NCI-H69 (cell line): ENCODE measurements around the gene C12orf60.

ENCODE experiments used
- DNase-seq: peaks from one replicate; lab custom pipeline; 2025; lab: John Stamatoyannopoulos, UW

Gene C12orf60

DNA sequence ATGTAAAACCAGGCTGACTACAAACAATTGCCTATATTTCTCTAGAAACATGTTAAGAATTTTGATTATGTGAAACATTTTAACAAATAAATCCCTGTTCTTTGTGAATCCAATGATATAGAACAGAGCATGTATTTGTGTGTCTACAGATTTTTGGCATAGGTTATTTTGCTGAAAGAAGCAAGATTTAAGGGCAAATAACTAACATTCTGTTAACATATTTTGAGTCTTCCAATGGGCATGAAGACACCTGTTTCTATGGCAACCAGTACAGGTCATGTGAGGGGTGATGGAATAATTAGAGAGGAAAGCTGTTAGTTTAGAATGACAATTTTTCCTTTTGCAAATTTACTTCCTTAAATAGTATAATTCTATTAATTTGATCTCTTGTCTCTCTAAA, 31.0 kb downstream of the C12orf60 start:
- no peak for DNase-seq

DNA sequence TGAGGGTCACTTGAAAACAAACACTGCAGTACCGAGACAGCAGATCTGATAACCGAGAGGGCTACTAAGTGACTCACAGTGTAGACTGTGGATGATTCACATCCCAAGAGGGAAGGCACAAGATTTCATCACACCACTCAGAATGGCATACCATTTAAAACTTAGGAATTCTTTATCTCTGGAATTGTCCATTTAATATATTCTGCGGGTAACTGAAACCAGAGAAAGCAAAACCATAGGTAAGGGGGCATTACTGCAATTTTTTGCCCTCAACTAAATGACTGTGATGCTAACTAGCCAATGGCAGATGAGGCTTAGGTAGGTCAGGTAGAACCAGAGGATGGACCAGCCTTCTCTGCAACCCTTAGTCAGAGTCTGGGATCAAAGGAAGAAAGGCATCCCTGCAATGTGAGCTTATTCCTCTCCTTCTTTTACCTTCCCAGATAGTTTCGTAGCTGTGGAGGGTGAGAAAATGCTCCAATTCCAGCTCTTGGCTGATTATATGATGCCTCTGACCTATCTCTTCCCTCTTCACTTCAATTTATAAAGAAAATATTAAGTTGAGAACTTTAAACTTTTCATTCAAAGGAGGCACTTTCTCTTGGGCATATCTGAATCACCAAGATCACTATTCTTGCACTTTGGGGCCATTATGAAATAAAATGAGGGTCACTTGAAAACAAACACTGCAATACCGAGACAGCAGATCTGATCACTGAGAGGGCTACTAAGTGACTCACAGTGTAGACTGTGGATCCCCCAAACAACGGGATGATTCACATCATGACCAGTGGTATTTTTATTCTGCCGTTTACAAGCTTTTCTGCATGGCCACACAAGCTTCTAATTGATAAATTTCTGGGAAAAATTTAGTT, 33.1 kb downstream of the C12orf60 start:
- no peak for DNase-seq

DNA sequence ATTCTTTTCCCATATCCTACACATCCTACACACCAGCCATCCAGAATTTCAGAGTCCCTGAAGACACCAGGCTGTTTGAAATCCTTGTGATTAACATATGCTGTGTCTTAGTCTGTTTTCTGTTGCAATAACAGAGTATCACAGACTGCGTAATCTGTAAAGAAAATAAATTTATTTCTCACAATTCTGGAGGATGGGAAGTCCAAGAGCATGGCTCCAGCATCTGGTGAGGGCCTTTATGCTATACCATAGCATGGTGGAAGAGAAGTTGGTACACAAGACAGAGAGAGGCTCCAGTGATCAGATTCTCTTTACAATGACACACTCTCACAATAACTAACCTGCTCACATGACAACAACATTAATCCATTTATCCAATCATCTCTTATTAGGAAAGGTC, 35.8 kb downstream of the C12orf60 start:
- no peak for DNase-seq

DNA sequence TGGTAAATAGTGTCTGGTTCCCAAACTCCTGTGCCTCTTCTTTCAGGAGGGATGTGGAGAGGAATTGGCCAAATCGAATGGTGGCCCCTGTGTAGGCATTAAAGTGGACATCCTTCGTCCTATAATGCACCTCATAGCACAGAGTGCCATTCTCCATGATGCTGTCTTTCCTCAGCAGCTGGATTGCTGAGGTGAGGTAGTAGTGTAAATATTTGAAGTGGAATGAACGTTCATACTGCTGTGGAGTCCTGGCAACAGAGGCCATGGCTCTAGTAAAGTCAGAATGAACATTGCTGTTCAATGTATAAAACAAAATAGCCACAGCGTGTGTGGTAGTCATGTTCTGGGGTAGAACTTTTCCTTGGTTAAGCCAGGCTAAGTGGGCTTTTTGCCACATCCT, 37.1 kb downstream of the C12orf60 start:
- peak; percentile 0 for DNase-seq

GRCh38 chr12:14841761-14842160, 38.3 kb downstream of the C12orf60 start:
- DNase-seq: no peak

DNA sequence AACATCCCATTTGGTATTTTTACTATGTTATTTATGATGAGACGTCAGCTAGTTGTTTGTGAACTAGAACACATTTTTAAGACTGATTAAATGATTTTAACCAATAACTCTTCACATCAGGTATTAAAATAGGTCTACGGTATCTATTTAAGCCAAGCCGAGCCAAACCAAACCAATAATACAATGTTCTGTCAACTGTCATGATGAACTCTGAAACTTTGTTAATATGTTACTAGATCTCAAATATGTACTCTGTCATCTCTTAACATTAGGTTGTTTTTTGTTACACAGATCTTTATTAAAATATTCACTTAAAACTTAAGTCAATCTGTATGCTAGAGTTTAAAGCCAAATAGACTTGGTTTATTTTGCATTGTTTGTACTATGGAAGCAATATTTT, 38.8 kb downstream of the C12orf60 start:
- DNase-seq: no peak

GRCh38 chr12:14843425-14843887, 40.0 kb downstream of the C12orf60 start, which contains the start of gene ART4:
ART4 (minus strand) TSS chr12:14843526; CDS start chr12:14843113, 413 bp downstream.
- no peak for DNase-seq

DNA sequence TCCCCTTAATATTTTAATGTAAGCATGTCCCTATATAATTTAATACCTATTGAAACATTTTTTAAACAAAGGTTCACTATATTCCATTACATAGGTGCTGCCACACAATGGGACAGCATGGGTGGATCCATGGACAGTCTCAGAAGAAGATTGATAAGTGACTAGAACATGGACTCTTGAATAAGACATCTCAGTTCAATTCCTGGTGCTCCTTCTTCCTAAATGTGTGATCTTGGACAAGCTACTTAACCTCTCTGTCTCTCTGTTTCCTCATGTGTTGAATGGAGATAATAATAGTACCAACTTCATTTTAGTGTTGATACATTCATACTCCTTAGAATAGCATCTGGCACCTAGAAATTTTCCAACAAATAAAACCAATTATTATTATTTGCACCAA, 40.9 kb downstream of the C12orf60 start:
- DNase-seq: no peak

GRCh38 chr12:14845350-14845750, 41.9 kb downstream of the C12orf60 start:
- peak; percentile 55 for DNase-seq

DNA sequence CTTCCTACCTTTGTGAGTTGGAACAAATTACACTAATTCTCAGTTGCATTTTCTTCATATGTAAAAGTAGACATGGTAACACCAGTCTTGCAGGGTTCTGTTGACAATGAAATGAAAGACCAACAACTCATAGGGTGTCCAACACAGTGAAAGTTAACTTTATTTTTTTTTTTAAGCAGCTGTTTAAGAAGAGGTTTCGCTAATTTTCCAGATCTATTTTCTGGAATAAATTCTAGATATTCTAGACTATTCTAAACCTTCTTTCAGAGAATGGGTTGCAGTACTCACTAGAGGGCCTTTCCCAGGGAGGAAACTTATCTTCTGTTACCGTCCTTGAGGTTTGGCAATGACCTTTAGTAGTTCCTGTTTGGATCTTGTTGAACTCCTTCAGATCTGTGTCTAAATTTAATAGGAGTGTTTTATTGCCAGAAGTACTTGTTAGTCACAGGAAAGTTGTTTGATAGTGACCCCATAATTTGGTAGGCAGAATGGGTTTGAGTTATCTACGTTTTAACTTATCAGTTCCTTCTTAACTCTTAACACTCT, 42.6 kb downstream of the C12orf60 start:
- no peak for DNase-seq

DNA sequence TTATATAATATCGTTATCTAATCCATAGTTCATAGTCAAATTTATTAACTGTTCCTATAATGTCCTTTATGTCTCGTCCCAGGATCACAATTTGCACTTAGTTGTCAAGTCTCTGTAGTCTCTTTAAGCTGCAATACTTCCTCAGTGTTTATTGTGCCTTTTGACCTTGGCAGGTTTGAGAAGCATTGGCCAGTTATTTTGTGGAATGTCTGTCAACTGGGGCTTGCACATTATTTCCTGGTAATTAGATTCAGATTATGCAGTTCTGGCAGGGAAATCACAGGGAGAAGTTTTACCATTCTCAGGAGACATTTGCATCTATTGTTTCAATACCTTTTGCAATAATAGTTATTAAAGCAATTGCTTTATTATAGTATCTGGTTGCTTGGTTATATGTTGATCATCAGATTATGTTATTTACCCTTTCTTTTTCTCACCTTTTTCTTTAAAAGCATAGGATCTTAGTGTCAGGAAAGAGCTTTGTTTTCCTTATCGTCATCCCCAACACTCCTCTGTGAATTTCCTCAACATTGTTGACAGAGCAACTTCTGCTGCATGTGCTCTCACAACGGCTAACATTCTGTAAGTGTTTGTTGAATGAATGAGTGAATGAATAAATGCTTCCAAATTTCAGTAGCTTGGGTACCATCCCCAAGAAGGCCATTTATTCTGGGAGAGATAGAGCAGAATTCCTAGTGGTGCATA, 43.6 kb downstream of the C12orf60 start:
- no peak for DNase-seq

DNA sequence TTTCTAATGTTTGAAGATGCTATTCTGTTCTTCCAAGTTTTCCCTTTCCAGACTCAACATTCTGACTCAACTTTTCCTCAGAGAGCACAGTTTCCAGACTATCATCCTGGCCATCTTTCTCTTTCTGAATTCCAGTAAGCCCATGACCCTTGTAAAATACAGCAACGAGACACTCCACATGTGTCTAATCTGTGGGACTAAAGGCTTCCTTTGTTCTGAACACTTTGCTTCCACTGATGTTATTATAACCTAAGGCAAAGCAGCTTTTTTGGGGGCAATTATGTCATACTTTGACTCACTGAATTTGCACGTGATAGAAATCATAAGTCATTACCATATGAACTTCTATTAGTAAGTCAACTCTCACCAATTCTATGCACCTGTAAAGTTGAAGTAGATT, 46.2 kb downstream of the C12orf60 start:
- no peak for DNase-seq

- no peak for DNase-seq
These were observed 47.6 kb downstream of the C12orf60 start for GRCh38 chr12:14850929-14851663.

- no peak for DNase-seq
These were observed 49.4 kb downstream of the C12orf60 start for GRCh38 chr12:14852880-14853279.

DNA sequence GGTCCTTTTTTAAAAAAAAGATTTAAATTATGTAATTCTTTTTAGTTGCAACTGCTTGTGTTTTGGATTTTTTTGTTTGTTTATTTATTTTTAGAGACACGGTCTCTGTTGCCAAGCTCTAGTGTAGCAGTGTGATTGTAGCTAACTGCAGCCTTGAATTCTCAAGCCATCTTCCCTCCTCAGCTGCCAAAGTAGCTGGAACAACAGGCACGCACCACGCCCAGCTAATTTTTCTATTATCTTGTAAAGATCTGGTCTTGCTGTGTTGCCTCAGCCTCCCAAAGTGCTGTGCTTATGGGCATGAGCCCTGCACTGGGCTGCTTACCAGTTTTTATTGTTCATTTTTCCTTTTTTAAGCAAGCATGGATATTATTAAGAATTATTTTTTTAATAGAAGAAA, 50.5 kb downstream of the C12orf60 start:
- DNase-seq: peak; percentile 37

GRCh38 chr12:14854586-14855183, 51.2 kb downstream of the C12orf60 start:
- peak; percentile 26 for DNase-seq

- DNase-seq: no peak
These were observed 55.0 kb downstream of the C12orf60 start for GRCh38 chr12:14858513-14858912.

- no peak for DNase-seq
These were observed 57.0 kb downstream of the C12orf60 start for GRCh38 chr12:14860490-14860889.

- no peak for DNase-seq
These were observed 65.5 kb downstream of the C12orf60 start for GRCh38 chr12:14868916-14869506.

GRCh38 chr12:14871247-14871646, 67.8 kb downstream of the C12orf60 start:
- DNase-seq: no peak

GRCh38 chr12:14871886-14872285, 68.4 kb downstream of the C12orf60 start:
- no peak for DNase-seq
